Left cardiac atrium (tissue), 4 donors: ENCODE measurements around the gene ERBIN. TPM values are rescaled to one million over a fixed set of nuclear protein-coding genes. Genes with fewer than 3 reads are reported as not detected.
"Not testable (repeated sequence)": the region's sequence is repeated elsewhere in the genome, so short reads cannot be mapped to it uniquely, and the experiment has no call there.

Source experiments
- ATAC-seq, 2 donors: fragments of 200-7000 bp; cut with Tn5 transposase; one replicate each; pipeline ENCODE4 v1.9.1; 2020; ENCODE audit warnings: mild to moderate bottlenecking in 2 of 2, moderate library complexity in 2 of 2
- DNase-seq: peaks from one replicate; pipeline ENCODE4 v3.0.0-alpha.2; 2020
- intact Hi-C, 2 donors: fragments of 100-400 bp; cut with DNase I; formaldehyde crosslinking; loops; one replicate each; pipeline versions ENCODE4 v1.14.1 to v1.15.1; 2022 to 2023
- long read RNA-seq: library from polyadenylated mRNA; unstranded; transcript quantifications from one replicate; pipeline ENCODE4 v2.0.0, GENCODE V29; 2021
- total RNA-seq, 2 donors: library from RNA; stranded (reverse); fragmentation: NEBNext Ultra II Directional; extraction: Animal tissue kit (Norgen Biotek cat#: 25700); gene quantifications; one replicate each; pipeline ENCODE4 v1.2.1, GENCODE V29; 2021
- donor health status: DM: no; HTN: yes; CAD: no.
- donor health status: DM: no; HTN: yes; CAD: no; lungs with severe emphysema.
- donor health status: DM: yes; HTN: yes; CAD: no.
- donor health status: Dilated cardiomyopathy.

Gene ERBIN
- 10 to 100 TPM; 39.9 to 40.2 TPM for total RNA-seq
- long read RNA-seq, partial matches to known transcripts = 5 of 8 reads
- long read RNA-seq, other reads (novel, unspliced or antisense) = 2 of 8 reads

- intact Hi-C loops = loop anchor here in 1 of 2 donors (5.0 kb wide), 3 partner anchors 46 to 216 kb away; partner anchors contain the start of gene SREK1
- ATAC-seq = peak; percentile 67 to 76
- DNase-seq = peak; percentile 86
Measured at GRCh38 chr5:65926276-65926783, at the start of gene ERBIN. Gene ERBIN, plus strand, starts transcription at chr5:65926575. Its CDS starts 66,144 bp downstream, at chr5:65992719.

GRCh38 chr5:65876970-65877369 lies 49.4 kb upstream of the ERBIN start:
- no peak for DNase-seq
- no peak for ATAC-seq
- intact Hi-C loops = no loop called here

GRCh38 chr5:65879668-65880256 lies 46.6 kb upstream of the ERBIN start:
- ATAC-seq, intact Hi-C loops, DNase-seq: not testable (repeated sequence)

- DNase-seq = no peak
- intact Hi-C loops = no loop called here
- no peak for ATAC-seq
Measured at GRCh38 chr5:65880496-65881072, 45.8 kb upstream of the ERBIN start.

GRCh38 chr5:65882278-65882677 lies 44.1 kb upstream of the ERBIN start:
- intact Hi-C loops = no loop called here
- DNase-seq (no peak), ATAC-seq (no peak)

- intact Hi-C loops = no loop called here
- DNase-seq (no peak), ATAC-seq (no peak)
Measured at GRCh38 chr5:65883461-65883860, 42.9 kb upstream of the ERBIN start.

- DNase-seq = no peak
- intact Hi-C loops = no loop called here
- no peak for ATAC-seq
Measured at GRCh38 chr5:65886387-65886786, 40.0 kb upstream of the ERBIN start.

GRCh38 chr5:65892024-65892423 lies 34.4 kb upstream of the ERBIN start:
- intact Hi-C loops, ATAC-seq, DNase-seq: not testable (repeated sequence)

- DNase-seq = no peak
Measured at GRCh38 chr5:65892801-65893200, 33.6 kb upstream of the ERBIN start.

GRCh38 chr5:65893749-65894430 lies 32.5 kb upstream of the ERBIN start:
- DNase-seq (no peak), ATAC-seq (no peak)
- intact Hi-C loops = no loop called here

More at GRCh38 chr5:65892801-65893200, 33.6 kb upstream of the ERBIN start:
- no peak for ATAC-seq
- intact Hi-C loops = no loop called here

- DNase-seq = no peak
- intact Hi-C loops = no loop called here
- ATAC-seq = no peak
Measured at GRCh38 chr5:65895891-65896290, 30.5 kb upstream of the ERBIN start.

GRCh38 chr5:65900746-65901145 lies 25.6 kb upstream of the ERBIN start:
- intact Hi-C loops = loop anchor here in 1 of 2 donors (10.0 kb wide), 1 partner anchor 46 kb away; no protein-coding TSS in a partner anchor
- no peak for DNase-seq

GRCh38 chr5:65902104-65902503 lies 24.3 kb upstream of the ERBIN start:
- no peak for ATAC-seq
- intact Hi-C loops = loop anchor here in 1 of 2 donors (10.0 kb wide), 1 partner anchor 47 kb away; no protein-coding TSS in a partner anchor
- no peak for DNase-seq

More at GRCh38 chr5:65900746-65901145, 25.6 kb upstream of the ERBIN start:
- ATAC-seq = no peak

- intact Hi-C loops = loop anchor here in 1 of 2 donors (10.0 kb wide), 1 partner anchor 49 kb away; no protein-coding TSS in a partner anchor
- ATAC-seq = no peak
Measured at GRCh38 chr5:65903581-65903980, 22.8 kb upstream of the ERBIN start.

GRCh38 chr5:65906256-65906655 lies 20.1 kb upstream of the ERBIN start:
- intact Hi-C loops = loop anchor here in 1 of 2 donors (10.0 kb wide), 1 partner anchor 51 kb away; no protein-coding TSS in a partner anchor
- ATAC-seq (no peak), DNase-seq (no peak)

More at GRCh38 chr5:65903581-65903980, 22.8 kb upstream of the ERBIN start:
- DNase-seq = no peak

GRCh38 chr5:65907135-65907534 lies 19.2 kb upstream of the ERBIN start:
- DNase-seq (no peak), ATAC-seq (no peak)
- intact Hi-C loops = loop anchor here in 1 of 2 donors (1.0 to 10.0 kb wide), 2 partner anchors 11 to 52 kb away; no protein-coding TSS in a partner anchor

- no peak for ATAC-seq
- intact Hi-C loops = no loop called here
- no peak for DNase-seq
Measured at GRCh38 chr5:65910711-65911110, 15.7 kb upstream of the ERBIN start.

- intact Hi-C loops = no loop called here
- DNase-seq = no peak
- ATAC-seq = no peak
Measured at GRCh38 chr5:65912311-65912710, 14.1 kb upstream of the ERBIN start.

- no peak for ATAC-seq
- intact Hi-C loops = no loop called here
- no peak for DNase-seq
Measured at GRCh38 chr5:65913519-65913918, 12.9 kb upstream of the ERBIN start.
